ENCODE measurements around the gene PPIP5K1. TPM values are rescaled to one million over a fixed set of nuclear protein-coding genes. Genes with fewer than 3 reads are reported as not detected.

PPIP5K1 gene
- total RNA-seq, 1 experiment from 2014 or later = 64.0 TPM

- CTCF ChIA-PET = interaction anchor here (0.6 kb wide), 1 partner anchor 1634 kb away, joined by 3 read pairs; no protein-coding TSS in a partner anchor
- Mint-ChIP-seq H3K27ac (ENCODE audit: low read depth, unreplicated experiment) (no peak overlapping the region), H3K4me1 (ENCODE audit: insufficient read depth, unreplicated experiment) (peaks cover 13% of the 10 kb centered on the region), H3K4me3 (ENCODE audit: unreplicated experiment) (no peak overlapping the region), H3K27me3 (ENCODE audit: insufficient read depth, unreplicated experiment) (no peaks in the 10 kb centered on the region), H3K9me3 (ENCODE audit: unreplicated experiment) (no peaks in the 10 kb centered on the region), H3K36me3 (ENCODE audit: insufficient read depth, unreplicated experiment) (no peaks in the 10 kb centered on the region)
- DNase-seq (ENCODE audit: unreplicated experiment) = no peak
- intact Hi-C loops (cut with micrococcal nuclease) = no loop called here
- POLR2A ChIA-PET = interaction anchor here (2.9 to 8.1 kb wide), 2 partner anchors 8 to 16 kb away, joined by 20 to 60 read pairs; partner anchors contain the start of gene TP53BP1
- BruUV-seq (replicated peaks) = no TSS peak
- no peak for TF ChIP-seq CTCF (IDR thresholded peaks at IDR 0.05; ENCODE audit: unreplicated experiment)
Measured at GRCh38 chr15:43508991-43509659, 80.9 kb downstream of the PPIP5K1 start.

GRCh38 chr15:43508421-43508820, 81.6 kb downstream of the PPIP5K1 start:
- Mint-ChIP-seq H3K4me1 (ENCODE audit: insufficient read depth, unreplicated experiment) (peaks cover 13% of the 10 kb centered on the region), H3K27me3 (ENCODE audit: insufficient read depth, unreplicated experiment) (no peaks in the 10 kb centered on the region), H3K27ac (ENCODE audit: low read depth, unreplicated experiment) (no peak overlapping the region), H3K9me3 (ENCODE audit: unreplicated experiment) (no peaks in the 10 kb centered on the region), H3K36me3 (ENCODE audit: insufficient read depth, unreplicated experiment) (no peaks in the 10 kb centered on the region), H3K4me3 (ENCODE audit: unreplicated experiment) (no peak overlapping the region)
- intact Hi-C loops (cut with micrococcal nuclease) = no loop called here
- BruUV-seq (replicated peaks) = no TSS peak
- no peak for DNase-seq (ENCODE audit: unreplicated experiment)
- POLR2A ChIA-PET = interaction anchor here (0.6 to 8.1 kb wide), 2 partner anchors 15 to 161 kb away, joined by 3 to 60 read pairs; partner anchors contain the start of gene TP53BP1
- no peak for TF ChIP-seq CTCF (IDR thresholded peaks at IDR 0.05; ENCODE audit: unreplicated experiment)
- CTCF ChIA-PET = interaction anchor here (0.5 kb wide), 1 partner anchor 896 kb away, joined by 3 read pairs; no protein-coding TSS in a partner anchor

GRCh38 chr15:43505738-43506137, 84.3 kb downstream of the PPIP5K1 start:
- H3K4me1 Mint-ChIP-seq (ENCODE audit: insufficient read depth, unreplicated experiment) = peaks cover 6% of the 10 kb centered on the region
- CTCF ChIA-PET = interaction anchor here (0.6 kb wide), 1 partner anchor 9 kb away, joined by 3 read pairs; no protein-coding TSS in a partner anchor
- H3K27ac Mint-ChIP-seq (ENCODE audit: low read depth, unreplicated experiment) = no peak overlapping the region
- H3K9me3 Mint-ChIP-seq (ENCODE audit: unreplicated experiment) = no peaks in the 10 kb centered on the region
- DNase-seq (ENCODE audit: unreplicated experiment) = no peak
- POLR2A ChIA-PET = interaction anchor here (0.6 to 1.0 kb wide), 2 partner anchors 12 to 41 kb away, joined by 3 to 4 read pairs; no protein-coding TSS in a partner anchor
- no peak overlapping the region for H3K4me3 Mint-ChIP-seq (ENCODE audit: unreplicated experiment)
- H3K36me3 Mint-ChIP-seq (ENCODE audit: insufficient read depth, unreplicated experiment) = no peaks in the 10 kb centered on the region
- no peak for TF ChIP-seq CTCF (IDR thresholded peaks at IDR 0.05; ENCODE audit: unreplicated experiment)
- H3K27me3 Mint-ChIP-seq (ENCODE audit: insufficient read depth, unreplicated experiment) = no peaks in the 10 kb centered on the region
- intact Hi-C loops (cut with micrococcal nuclease) = no loop called here
- no TSS peak for BruUV-seq (replicated peaks)

GRCh38 chr15:43499635-43500034, 90.4 kb downstream of the PPIP5K1 start:
- Mint-ChIP-seq H3K9me3 (ENCODE audit: unreplicated experiment) (no peaks in the 10 kb centered on the region), H3K36me3 (ENCODE audit: insufficient read depth, unreplicated experiment) (no peaks in the 10 kb centered on the region), H3K27ac (ENCODE audit: low read depth, unreplicated experiment) (no peak overlapping the region), H3K4me3 (ENCODE audit: unreplicated experiment) (no peak overlapping the region), H3K4me1 (ENCODE audit: insufficient read depth, unreplicated experiment) (no peaks in the 10 kb centered on the region), H3K27me3 (ENCODE audit: insufficient read depth, unreplicated experiment) (no peaks in the 10 kb centered on the region)
- ChIA-PET CTCF (interaction anchor here (0.6 to 1.3 kb wide), 2 partner anchors 28 to 80 kb away, joined by 3 read pairs; no protein-coding TSS in a partner anchor), POLR2A (interaction anchor here (3.0 kb wide), 1 partner anchor 11 kb away, joined by 20 read pairs; no protein-coding TSS in a partner anchor)
- intact Hi-C loops (cut with micrococcal nuclease) = no loop called here
- DNase-seq (ENCODE audit: unreplicated experiment) = no peak
- no TSS peak for BruUV-seq (replicated peaks)
- no peak for TF ChIP-seq CTCF (IDR thresholded peaks at IDR 0.05; ENCODE audit: unreplicated experiment)
